GM18520 (cell line): ENCODE measurements around the gene MKRN2.
"Not testable (repeated sequence)": the region's sequence is repeated elsewhere in the genome, so short reads cannot be mapped to it uniquely, and the experiment has no call there.

Experiments
- ATAC-seq: cut with Tn5 transposase; IDR thresholded peaks from one replicate; pipeline ENCODE4 v1.9.1; 2021; ENCODE audit not compliant: unreplicated experiment

Gene MKRN2, protein sequence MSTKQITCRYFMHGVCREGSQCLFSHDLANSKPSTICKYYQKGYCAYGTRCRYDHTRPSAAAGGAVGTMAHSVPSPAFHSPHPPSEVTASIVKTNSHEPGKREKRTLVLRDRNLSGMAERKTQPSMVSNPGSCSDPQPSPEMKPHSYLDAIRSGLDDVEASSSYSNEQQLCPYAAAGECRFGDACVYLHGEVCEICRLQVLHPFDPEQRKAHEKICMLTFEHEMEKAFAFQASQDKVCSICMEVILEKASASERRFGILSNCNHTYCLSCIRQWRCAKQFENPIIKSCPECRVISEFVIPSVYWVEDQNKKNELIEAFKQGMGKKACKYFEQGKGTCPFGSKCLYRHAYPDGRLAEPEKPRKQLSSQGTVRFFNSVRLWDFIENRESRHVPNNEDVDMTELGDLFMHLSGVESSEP

GRCh38 chr3:12556690-12557472 is at the start of gene MKRN2:
Gene MKRN2, plus strand, starts transcription at chr3:12557087. Its CDS starts 64 bp downstream, at chr3:12557151.
- ATAC-seq, result peak; percentile 72

DNA sequence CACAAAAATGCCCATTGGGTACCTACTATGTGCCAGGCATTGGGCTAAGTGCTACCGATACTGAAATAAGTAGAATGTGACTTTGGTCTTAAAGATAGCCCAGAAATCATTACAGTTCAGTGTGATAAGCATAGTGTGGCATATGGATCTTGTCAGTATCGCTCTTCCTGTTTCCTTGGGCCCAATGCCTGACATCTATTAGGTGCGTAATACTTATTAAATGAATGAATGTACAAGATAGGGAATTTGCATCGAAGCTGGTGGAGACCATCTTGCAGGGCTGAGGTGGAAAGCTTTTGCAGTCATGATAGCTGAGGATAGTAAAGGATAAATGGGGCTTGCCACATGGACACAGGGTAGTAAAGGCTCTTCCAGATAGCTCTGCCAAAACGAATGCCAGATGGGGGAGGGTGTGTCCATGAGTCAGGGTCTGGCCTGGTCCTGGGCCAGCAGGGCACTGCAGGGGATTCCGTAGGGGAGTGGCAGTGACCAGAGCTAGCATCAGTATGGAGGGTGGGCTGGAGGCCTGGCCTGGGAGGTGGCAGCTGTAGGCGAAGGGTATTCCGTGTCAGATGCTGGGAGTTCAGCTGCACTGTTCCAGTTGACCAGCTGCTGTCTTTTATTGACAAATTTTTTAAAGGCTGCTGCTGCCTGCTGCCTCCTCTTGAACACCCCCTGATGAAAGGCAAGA is 49.2 kb upstream of the MKRN2 start:
- no peak for ATAC-seq

DNA sequence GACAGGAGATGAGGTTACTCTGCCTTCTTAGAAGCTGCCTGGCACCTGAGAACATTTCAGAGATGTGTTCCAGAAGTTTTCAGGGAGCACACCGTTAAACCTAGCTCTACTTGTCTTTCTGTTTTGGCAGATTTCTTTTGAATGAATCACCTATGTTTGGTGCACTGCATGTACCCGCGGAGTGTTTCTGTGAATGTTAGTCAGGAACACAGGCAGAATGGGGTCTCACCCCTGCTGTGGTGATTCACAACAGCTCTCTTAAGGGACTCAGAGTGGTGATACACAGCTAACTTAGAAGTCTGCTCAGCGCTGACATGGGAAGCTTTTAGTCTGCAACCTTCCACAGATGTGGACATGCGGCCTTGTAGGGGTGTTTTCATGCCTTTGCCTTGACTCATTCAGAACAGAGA is 48.6 kb upstream of the MKRN2 start:
- no peak for ATAC-seq

DNA sequence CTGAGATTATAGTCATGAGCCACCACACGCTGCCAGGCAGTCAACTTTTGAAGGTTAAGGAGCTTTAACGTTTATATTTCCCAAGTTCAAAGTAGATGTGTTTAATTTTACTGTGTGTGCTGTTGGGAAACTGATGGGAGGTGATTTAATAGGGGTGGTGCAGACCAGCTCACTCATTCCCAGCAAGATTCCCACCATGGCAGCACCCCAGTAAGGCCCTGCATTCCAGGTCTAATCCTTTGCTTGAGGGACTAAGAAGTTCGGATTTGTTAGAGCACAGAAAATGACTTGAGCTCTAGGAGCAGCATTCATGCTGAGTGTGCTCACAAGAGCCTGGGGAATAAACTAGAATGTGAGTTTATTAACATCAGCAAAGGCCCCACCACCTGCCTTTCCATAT is 47.4 kb upstream of the MKRN2 start:
- ATAC-seq, result no peak

- ATAC-seq, result no peak
These were observed 44.3 kb upstream of the MKRN2 start for GRCh38 chr3:12512534-12513118.

- no peak for ATAC-seq
These were observed 43.0 kb upstream of the MKRN2 start for GRCh38 chr3:12513694-12514446.

DNA sequence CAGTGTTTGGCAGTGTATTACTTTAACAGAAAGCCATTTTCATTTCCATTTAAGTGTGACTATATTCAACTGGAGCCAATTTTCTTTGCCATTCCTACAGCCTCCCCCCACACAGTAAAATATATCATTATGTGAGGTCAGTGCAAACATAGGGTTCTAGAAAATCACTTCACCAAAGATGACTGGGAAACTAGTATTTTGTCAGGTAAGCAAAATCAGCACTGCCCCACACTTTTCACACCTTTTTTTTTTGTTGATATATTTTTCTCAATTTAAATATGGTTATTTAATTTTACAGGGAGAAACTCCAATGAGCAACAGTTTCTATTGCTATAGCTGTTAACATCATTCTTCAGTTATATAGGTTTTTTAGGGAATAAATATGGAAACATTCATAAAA is 41.3 kb upstream of the MKRN2 start:
- no peak for ATAC-seq

- no peak for ATAC-seq
These were observed 40.0 kb upstream of the MKRN2 start for GRCh38 chr3:12516873-12517272.

DNA sequence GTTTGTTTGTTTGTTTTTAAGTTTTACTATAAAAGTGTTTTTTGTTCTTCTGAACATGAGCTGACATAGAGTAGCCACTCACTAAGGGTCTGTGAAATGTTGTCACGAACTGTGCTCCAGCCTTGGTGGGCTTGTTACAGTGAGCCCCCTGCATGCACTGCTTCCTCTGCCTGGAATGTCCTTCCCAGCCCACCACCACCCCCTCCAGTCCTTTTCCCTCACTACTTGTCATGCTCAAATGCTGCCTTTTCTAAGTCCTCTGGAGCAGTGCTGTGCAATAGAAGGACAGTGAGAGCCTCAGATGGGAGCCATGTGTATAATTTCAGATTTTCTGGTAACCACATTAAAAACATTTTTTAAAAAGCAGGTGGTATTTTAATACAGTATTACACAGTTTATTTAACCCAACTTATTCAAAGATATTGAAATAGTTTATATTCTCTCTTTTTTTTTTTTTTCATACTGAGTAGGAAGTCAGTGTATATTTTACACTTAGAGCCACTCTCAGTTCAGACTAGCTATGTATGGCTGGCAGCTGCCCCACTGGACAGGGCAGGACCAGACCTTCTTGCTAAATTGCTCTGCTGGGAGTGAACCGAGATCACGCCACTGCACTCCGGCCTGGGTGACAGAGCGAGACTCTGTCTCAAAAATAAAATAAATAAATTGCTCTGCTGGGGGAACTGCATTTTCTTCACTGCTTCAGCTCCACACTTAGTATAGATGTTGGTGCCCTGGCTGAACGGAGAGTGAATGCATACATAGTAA is 38.4 kb upstream of the MKRN2 start:
- ATAC-seq, result no peak

DNA sequence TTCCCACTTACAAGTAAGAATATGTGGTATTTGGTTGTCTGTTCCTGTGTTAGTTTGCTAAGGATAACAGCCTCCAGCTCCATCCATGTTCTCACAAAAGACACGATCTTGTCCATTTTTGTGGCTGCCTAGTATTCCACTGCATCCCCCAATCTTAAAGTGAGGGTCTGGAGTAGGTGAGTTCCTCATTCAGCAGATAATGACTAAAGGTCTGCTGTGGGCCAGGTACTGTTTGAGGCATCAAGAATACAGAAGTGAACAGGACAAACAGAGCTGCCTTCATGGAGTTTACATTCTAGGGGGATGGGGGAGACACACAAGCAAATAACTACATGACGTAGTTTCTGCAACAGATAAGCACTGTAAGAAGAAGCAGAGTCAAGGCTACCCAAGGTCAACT is 35.9 kb upstream of the MKRN2 start:
- ATAC-seq, result no peak

DNA sequence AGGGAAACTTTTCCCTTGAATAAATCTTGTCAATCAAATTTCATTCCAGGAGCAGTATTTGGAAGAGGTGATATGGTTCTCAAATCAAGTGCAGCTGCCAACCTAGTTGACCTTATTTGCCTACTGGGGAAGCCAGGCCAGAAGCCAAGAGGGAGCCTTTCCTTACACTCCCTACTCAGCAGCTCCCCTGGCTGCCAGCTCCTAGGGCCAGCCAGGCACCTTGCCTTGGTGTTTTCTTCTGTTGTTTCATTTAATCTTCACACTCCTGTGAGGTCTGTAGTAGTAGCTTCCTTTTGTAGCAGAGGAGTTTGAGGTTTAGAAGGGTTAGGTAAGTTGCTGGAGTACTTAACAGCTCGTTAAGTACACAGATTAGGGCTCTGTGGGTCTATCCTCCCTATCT is 34.2 kb upstream of the MKRN2 start:
- ATAC-seq, result no peak

GRCh38 chr3:12527757-12528143 is 29.1 kb upstream of the MKRN2 start:
- no peak for ATAC-seq

DNA sequence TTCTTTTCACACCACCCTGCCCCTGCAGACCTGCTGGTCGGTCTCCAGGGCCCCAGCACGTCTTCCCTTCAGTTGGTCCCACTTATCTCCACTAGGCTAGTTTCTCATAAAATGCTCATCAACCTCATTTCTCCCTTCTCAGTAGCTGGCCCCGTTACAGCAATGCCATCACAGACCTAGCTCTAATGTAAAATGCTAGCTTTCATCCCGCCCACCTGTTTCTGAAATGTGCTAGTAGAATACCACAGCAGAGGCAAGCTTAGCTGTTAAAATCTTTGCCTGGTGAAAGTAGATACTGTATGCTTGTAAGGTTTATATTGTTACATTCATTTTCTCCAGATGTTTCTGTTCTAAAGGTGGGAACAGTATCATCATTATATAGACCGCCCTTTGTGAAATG is 24.7 kb upstream of the MKRN2 start:
- ATAC-seq, result no peak

DNA sequence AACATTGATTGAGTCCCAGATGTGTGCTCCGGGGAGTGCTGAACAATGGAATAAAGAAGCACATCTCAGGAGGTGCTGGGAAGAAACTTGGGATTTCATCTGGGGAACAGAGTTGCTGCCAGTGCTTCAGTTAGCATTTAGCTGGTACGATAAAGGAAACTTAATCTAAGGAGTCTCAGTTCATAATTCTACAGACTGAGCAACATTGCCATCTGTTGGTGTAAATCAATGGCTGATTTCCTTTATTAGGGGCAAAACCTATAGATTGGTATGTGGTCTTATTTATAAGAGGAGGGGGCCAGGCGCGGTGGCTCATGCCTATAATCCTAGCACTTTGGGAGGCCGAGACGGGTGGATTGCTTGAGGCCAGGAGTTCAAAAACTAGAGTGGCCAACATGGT is 20.5 kb upstream of the MKRN2 start:
- ATAC-seq, result no peak

DNA sequence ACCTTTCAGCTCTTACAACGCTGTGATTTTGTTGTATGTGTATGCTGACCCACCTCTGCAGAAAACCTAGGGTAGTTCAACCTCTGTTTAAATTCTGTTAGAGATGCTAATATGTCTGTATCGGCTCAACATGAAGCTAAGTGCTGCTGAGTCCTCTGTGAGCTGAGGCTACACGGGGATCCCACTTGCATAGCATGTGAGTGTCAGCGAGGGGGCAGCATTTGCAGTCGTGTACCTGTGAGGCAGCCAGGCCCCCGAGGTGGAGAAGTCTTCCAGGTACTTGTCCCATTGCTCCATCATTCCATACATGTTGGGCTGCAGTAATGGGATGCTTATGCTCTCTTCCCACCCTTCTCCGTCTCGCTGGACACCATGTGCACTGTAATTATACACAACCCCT is 15.3 kb upstream of the MKRN2 start:
- ATAC-seq, result no peak

- ATAC-seq, result not testable (repeated sequence)
These were observed 13.4 kb upstream of the MKRN2 start for GRCh38 chr3:12543497-12543896.

DNA sequence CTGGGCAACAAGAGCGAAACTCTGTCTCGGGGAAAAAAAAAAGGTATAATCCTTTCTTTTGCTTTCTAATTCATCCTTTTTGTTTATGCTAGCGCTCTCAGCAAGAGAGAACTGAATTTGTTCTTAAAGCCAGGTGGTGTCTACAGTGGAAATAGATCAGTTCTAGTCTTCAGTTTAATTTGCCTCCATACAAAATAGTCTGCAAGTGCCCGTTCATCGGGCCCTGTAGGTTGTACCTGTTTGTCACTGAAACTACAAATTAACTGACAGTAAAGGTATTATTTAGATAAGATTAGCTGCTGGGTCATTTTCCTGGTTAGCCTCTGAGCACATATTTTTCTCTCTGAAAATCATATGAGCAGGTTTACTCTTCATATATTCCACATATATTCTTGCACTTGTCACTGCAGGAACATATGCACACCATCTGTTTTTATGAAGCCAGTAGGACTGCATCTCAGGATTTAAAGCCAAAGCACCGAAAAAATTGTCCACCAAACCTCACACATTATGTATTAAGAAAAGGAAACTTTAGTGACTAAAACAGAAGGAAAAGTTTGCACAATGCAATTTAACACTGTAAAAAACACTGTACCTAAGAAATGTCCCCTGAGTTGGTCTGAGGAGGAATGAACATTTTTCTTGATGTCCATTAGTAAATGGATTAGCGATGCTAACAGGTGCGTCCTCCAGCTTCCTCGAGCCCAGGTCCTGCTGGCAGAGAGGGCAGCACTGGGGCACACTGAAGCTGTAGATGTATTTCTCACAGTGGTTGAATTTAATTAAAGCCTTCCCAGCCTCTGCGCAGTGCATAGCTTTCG is 12.0 kb upstream of the MKRN2 start:
- no peak for ATAC-seq

DNA sequence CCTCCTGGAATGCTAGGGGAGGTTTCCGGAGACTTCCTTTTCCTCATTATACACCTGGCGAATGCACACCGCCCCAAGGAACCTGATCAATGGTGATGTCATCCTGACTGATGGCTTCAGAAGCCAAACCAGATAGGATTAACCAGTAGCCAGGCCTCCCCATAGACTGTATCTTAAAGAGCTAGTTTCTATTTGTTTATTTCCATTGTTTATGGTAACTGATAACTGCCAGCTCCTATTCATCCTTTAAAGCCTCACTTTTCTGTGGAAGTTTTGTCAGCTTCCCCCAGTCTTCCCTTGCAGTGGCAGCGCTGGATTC is 11.5 kb upstream of the MKRN2 start, which contains the start of gene MKRN2OS:
MKRN2OS (minus strand) TSS at position 27 of the 319 bp plus-strand sequence. CDS start 35 bp downstream, outside the sequence.
- no peak for ATAC-seq
